ENCODE data around the gene PARVA.

GRCh38 chr11:12483604-12484003 is 106.2 kb downstream of the PARVA start:
- no peak for TF ChIP-seq GATA2 (IDR thresholded peaks at IDR 0.05; ENCODE audit: low read depth, low read length)
- no peak for TF ChIP-seq GATA3 (IDR thresholded peaks at IDR 0.05; ENCODE audit: low read depth, low read length)
